PC-3 (cell line): ENCODE measurements around the gene TBX15.

Source experiments
- EZH2 ChIP-seq: fragments of 300-600 bp; sonication (generic); IDR thresholded peaks from one replicate; pipeline ENCODE4 v1.6.1; 2017; ENCODE audit warnings: antibody characterized with exemption, mild to moderate bottlenecking, low read length; ENCODE audit not compliant: unreplicated experiment
- EZH2phosphoT487 ChIP-seq: fragments of 300-600 bp; sonication (generic); IDR thresholded peaks from 2 replicates; pipeline ENCODE4 v1.6.1; 2018; ENCODE audit warnings: mild to moderate bottlenecking, antibody characterized with exemption, low read length, borderline replicate concordance

GRCh38 chr1:118973531-118974137 is 14.5 kb downstream of the TBX15 start:
- TF ChIP-seq EZH2 (no peak), EZH2phosphoT487 (no peak)
